ENCODE results near the gene CDC5L. TPM values are rescaled to one million over a fixed set of nuclear protein-coding genes. Genes with fewer than 3 reads are reported as not detected.

The CDC5L gene
- total RNA-seq, 1 experiment from 2014 or later = 49.7 TPM

- DNase-seq (ENCODE audit: low read depth) = no peak
Measured at GRCh38 chr6:44373787-44374186, 13.7 kb upstream of the CDC5L start.

GRCh38 chr6:44375071-44375470 is 12.4 kb upstream of the CDC5L start:
- no peak for DNase-seq (ENCODE audit: low read depth)

- DNase-seq (ENCODE audit: low read depth) = no peak
Measured at GRCh38 chr6:44377484-44377883, 10.0 kb upstream of the CDC5L start.

- peak; percentile 8 for DNase-seq (ENCODE audit: low read depth)
Measured at GRCh38 chr6:44377971-44378370, 9.5 kb upstream of the CDC5L start.

DNA sequence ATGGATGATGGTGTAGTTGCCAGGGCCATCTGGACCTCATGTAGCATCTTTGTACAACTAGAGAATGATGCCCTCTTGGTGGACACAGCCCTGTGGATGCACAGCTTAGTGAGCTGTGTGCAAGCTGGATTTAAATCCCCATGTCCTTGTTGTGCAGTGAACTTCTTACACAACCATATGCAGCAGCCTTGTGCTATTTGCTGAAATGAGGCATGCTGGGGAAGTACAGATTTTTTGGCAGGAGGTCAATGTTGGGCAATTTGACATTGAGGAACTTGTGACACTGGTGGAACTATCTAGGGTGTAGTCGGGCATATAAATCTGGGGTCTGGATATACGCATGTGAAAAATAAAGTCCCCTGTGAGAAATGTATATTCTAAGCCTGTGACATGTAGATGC is 5.8 kb upstream of the CDC5L start:
- no peak for DNase-seq (ENCODE audit: low read depth)

GRCh38 chr6:44386364-44386928 is 1.1 kb upstream of the CDC5L start:
- DNase-seq (ENCODE audit: low read depth) = no peak

- DNase-seq (ENCODE audit: low read depth) = peak; percentile 40
Measured at GRCh38 chr6:44386929-44387345, 569 bp upstream of the CDC5L start.

DNA sequence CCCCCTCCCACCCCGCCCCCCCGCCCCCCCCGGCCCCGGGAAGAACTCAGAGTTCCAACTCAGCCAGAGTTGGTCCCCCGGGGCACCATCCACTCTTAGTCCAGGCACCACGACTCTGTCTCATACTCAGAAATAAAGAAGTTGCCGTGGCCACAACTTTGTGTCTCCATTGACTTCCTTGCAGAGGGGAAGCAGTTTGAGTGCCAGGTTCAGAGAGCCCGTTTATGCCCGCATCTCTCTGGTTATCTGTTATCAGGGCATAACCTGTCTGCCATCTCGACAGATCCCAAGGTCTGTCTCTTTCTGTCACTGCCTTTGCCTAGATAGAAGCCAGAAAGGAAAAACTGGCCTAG is 605 bp downstream of the CDC5L start:
- no peak for DNase-seq (ENCODE audit: low read depth)

- DNase-seq (ENCODE audit: low read depth) = peak; percentile 15
Measured at GRCh38 chr6:44388887-44389286, 1.4 kb downstream of the CDC5L start.

DNA sequence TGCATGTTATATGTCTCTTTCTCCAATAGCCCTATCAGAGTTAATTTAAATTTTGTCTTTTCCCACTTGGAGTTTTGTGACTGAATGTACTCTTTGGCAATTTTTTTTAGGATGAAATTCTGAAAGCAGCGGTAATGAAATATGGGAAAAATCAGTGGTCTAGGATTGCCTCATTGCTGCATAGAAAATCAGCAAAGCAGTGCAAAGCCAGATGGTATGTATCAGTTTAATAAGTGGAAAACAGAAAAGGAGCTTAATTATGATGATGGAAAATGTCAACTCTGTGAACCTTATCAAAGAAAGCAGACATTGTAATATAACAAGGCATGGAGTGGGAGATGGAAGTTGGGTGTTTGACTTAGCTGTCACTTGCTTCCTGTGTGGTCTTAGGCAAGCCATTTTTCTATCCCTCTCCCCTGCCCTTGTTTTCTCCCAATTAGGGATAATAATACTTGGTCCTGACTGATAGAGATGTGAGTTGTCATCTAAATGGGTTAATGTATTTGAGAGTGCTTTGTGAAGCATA is 2.7 kb downstream of the CDC5L start:
- DNase-seq (ENCODE audit: low read depth) = no peak

GRCh38 chr6:44395501-44395900 is 8.0 kb downstream of the CDC5L start:
- no peak for DNase-seq (ENCODE audit: low read depth)

DNA sequence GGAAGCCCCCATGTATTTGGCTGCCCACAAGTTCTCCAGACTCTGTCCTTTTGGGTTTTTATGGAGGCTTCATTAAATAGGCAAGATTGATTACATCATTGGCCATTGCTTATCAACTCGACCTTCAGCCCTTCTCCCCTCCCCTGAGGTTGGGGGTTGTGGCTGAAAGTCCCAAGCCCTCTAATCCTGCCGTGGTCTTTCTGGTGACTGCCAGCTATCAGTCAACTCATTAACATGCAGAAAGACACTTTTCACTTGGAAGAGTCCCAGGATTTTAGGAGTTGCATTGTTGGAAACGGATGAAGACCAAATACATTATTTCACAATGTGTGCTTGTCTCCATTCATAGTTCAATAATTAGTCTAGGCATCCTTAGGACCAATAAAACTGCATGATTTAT is 9.5 kb downstream of the CDC5L start:
- no peak for DNase-seq (ENCODE audit: low read depth)

DNA sequence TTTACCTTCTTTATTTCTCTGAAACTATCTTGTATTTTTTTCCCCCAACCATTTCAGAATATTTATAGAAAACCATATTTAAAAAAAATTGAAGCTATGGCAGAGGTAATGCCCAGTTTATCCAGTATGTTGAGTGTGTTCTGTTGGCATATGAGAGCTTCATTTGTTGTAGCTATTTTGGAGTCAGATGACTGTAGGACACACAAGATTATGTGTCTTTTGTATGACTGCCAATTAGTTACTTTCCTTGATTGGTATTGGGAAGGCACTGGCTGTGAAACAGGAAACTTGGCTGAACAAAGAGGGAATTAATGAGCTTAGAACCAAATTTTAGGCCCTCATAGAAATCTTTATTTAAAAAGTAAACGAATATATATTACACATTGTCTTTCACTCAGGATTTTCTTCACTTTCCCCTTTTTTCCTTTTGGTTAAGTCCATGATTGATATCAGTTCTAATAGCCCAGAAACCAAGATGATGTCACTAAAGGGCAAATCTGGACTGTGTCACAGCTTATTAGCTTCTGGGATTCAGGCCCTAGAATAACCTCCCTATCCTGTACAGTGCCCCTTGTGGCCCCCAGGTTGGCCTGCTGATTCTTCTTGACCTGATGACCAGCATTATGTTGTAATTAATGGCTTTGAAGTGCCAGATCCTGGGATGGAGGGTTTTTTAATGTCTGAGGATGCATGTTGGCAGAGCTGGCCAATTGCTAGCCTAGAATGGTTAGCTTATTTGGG is 10.1 kb downstream of the CDC5L start:
- no peak for DNase-seq (ENCODE audit: low read depth)

GRCh38 chr6:44399991-44400390 is 12.5 kb downstream of the CDC5L start:
- no peak for DNase-seq (ENCODE audit: low read depth)

DNA sequence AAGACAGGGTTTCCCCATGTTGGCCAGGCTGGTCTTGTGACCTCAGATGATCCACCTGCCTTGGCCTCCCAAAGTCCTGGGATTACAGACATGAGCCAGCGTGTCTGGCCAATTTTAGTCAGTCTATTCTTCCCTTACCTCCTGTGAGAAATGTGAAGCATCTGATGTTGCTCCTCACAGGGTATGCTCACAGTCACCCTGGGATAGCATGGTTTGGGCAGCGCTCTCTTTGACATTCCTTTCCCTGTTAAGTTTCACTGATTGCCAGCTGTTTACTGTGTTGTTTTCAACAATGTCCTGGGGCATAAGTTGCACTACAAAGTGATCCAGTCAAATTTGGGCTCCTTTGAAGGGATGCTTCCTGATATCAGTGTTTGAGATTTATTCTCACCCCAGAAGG is 13.1 kb downstream of the CDC5L start:
- DNase-seq (ENCODE audit: low read depth) = no peak

DNA sequence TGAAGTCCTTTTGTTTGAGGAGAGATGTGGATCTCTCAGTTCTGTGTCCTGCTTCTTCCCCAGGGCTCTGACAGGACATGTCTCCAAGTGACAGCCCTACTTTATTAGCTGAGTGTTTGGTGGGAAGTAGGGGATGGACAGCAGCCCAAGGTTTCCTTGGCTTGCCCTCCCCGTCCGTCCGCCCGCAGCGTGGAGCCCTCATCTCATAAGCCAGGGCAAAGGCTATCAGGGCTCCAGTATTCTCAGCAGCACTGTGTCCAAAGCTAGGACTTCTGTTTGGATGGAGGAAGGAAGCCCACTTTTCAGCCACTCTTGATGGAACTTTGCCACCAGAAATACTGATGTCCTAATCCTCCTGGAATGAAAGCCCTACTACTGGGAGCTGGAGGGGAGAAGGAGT is 13.6 kb downstream of the CDC5L start:
- no peak for DNase-seq (ENCODE audit: low read depth)

DNA sequence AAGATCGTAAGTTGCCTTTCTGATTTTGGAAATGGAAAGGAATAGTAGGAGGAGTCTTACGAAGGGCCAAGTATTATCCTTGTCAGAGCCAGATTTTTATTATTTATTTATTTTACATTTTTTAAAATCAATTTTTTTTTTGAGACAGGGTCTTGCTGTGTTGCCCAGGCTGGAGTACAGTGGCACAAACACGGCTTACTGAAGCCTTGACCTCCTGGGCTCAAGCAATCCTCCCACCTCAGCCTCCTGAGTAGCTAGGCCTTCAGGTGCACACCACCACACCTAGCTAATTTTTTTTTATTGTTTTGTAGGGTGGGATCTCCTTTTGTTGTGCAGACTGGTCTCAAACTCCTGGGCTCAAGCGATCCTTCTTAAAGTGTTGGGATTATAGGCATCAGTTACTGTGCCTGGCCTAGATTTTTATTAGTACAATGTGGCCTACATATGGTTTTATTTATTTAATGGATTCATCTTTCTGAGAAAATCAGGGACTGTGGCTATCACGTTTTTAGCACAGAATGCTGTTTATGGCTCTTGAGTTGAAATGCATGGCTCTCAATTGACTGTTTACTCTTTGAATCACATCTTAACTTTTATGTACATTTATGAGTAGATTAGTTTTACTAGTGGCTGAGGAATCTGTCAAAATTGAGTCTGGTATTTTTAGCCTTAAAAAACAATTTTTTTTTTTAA is 16.7 kb downstream of the CDC5L start:
- DNase-seq (ENCODE audit: low read depth) = no peak

DNA sequence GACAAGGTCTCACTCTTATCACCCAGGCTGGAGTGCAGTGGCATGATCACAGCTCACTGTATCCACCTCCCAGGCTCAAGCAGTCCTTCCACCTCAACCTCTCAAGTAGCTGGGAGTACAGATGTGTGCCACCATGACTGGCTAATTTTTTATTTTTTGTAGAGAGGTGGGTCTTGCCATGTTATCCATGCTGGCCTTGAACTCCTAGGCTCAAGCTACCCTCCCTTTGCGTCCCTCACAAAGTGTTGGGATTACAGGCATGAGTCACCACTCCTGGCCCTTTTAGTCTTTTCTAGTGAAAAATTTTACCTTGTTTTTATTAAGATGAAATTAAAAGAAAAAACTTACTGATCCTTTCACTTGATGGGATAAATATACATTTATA is 17.2 kb downstream of the CDC5L start:
- no peak for DNase-seq (ENCODE audit: low read depth)

- DNase-seq (ENCODE audit: low read depth) = no peak
Measured at GRCh38 chr6:44407951-44408670, 20.6 kb downstream of the CDC5L start.

DNA sequence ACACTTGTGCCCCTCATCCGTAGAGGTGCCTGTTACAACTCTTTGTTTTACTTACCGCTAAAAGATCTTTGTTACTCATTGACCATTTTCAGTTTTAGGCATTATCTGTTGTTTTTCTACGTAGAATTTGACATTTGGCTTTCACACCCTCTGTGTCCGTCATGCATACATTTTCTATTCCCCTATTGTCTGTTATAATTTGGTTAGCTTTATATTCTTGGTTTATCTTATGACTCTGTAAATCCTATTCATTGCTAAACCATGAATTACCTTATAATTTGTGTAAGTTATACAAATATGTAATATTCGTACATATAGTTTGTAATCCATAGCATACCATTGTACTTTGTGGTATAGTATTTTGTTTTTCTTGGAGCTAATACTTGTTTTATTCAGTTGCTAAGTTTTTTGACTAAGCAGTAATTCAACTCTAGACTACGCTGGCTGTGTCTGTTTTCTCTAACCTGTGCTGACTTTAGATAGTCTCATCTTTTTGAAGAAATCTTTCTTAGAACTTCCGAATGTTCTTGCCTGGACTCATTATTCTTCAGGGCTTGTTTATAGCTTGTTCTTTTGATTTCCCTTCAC is 21.8 kb downstream of the CDC5L start:
- no peak for DNase-seq (ENCODE audit: low read depth)

- DNase-seq (ENCODE audit: low read depth) = no peak
Measured at GRCh38 chr6:44410363-44410762, 22.9 kb downstream of the CDC5L start.

GRCh38 chr6:44411141-44411540 is 23.6 kb downstream of the CDC5L start:
- DNase-seq (ENCODE audit: low read depth) = no peak

All from M059J (cell line).